ENCODE measurements around the gene STOML3. TPM values are rescaled to one million over a fixed set of nuclear protein-coding genes. Genes with fewer than 3 reads are reported as not detected.

STOML3 gene
- total and polyA plus RNA-seq, 2 of the 4 experiments (the other 2 are of a cell fraction), result not detected

- dilution Hi-C loops (cut with HindIII; ENCODE audit: low sequenced_read_pairs, unreplicated experiment), result no loop called here
- no peak overlapping the region for H4K91ac ChIP-seq (ENCODE audit: insufficient read depth, low read depth, low read length)
- CTCF ChIA-PET, result interaction anchor here (1.2 kb wide), 1 partner anchor 12 kb away, joined by 4 read pairs; no protein-coding TSS in a partner anchor
- H2AK5ac ChIP-seq (ENCODE audit: low read depth, low read length), result no peak overlapping the region
- no peaks in the 10 kb centered on the region for H3K9me3 ChIP-seq (ENCODE audit: control insufficient read depth, insufficient read depth, low read length)
- WGBS, 2 experiments (ENCODE audit: extremely low coverage in 2 of 2, insufficient read length in 1 of 2), result 80% methylated on average over 1 of the region's 4 CpGs; no CpG with 5 or more reads in 1 of the 2 experiments
- H3K9me1 ChIP-seq (ENCODE audit: insufficient read depth, low read length), result no peaks in the 10 kb centered on the region; the same call in 1 of the 2 replicates
- H4K5ac ChIP-seq (ENCODE audit: low read depth, low read length), result no peak overlapping the region
- H3K4me3 ChIP-seq (ENCODE audit: insufficient read depth, low read depth, low read length), result no peak overlapping the region
- in situ Hi-C loops (cut with MboI; ENCODE audit: low sequenced_read_pairs), result no loop called here
- H3K56ac ChIP-seq (ENCODE audit: extremely low read depth, insufficient read depth, low read length), result no peak overlapping the region
- no peak overlapping the region for H3K18ac ChIP-seq (ENCODE audit: low read depth, low read length)
- no peaks in the 10 kb centered on the region for H4K20me1 ChIP-seq (ENCODE audit: insufficient read depth, low read length)
- H3K9ac ChIP-seq (ENCODE audit: low read depth, low read length), result no peak overlapping the region
- peaks cover 4% of the 10 kb centered on the region for H3K4me1 ChIP-seq (ENCODE audit: control insufficient read depth, insufficient read depth, low read length)
- no peak overlapping the region for H3K4me2 ChIP-seq (ENCODE audit: low read depth, low read length)
- no peak overlapping the region for H2AK9ac ChIP-seq (replicated peaks; ENCODE audit: low read depth, low read length, poor library complexity)
- BruUV-seq (replicated peaks), result no TSS peak
- H2BK120ac ChIP-seq (ENCODE audit: low read depth, low read length), result no peak overlapping the region
- H2BK20ac ChIP-seq (ENCODE audit: low read depth, low read length), result no peak overlapping the region
- intact Hi-C loops (cut with micrococcal nuclease), result no loop called here
- POLR2A ChIA-PET (ENCODE audit: unreplicated experiment), result no interaction called here
- TF ChIP-seq RFX5 (IDR thresholded peaks at IDR 0.05; ENCODE audit: low read depth, low read length), result no peak
- TF ChIP-seq MXI1 (IDR thresholded peaks at IDR 0.05; ENCODE audit: borderline replicate concordance, low read depth, low read length), result no peak
- TF ChIP-seq MAFK (IDR thresholded peaks at IDR 0.05; ENCODE audit: low read depth, low read length), result no peak
- TF ChIP-seq CTCF (conservative IDR thresholded peaks at IDR 0.05; ENCODE audit: low read depth, low read length), result no peak
- no peak for TF ChIP-seq ELK1 (IDR thresholded peaks at IDR 0.05; ENCODE audit: borderline replicate concordance, low read depth, low read length)
- DNase-seq (no peak), ATAC-seq (ENCODE audit: low read depth) (no peak)
- no peak overlapping the region for H3K14ac ChIP-seq (replicated peaks; ENCODE audit: low read depth, low read length)
- no peak overlapping the region for H4K8ac ChIP-seq (ENCODE audit: low read depth in 2 of 2, low read length in 2 of 2)
- H2AFZ ChIP-seq (replicated peaks; ENCODE audit: low read length, poor library complexity), result no peak overlapping the region
- H3K36me3 ChIP-seq (ENCODE audit: control insufficient read depth, insufficient read depth, low read length), result peaks cover 17% of the 10 kb centered on the region
- no peak overlapping the region for H3K27ac ChIP-seq (ENCODE audit: insufficient read depth, low read length)
- no peak overlapping the region for H2BK5ac ChIP-seq (ENCODE audit: low read depth, low read length, poor library complexity, severe bottlenecking)
- peaks cover 0 to 2% of the 10 kb centered on the region in 2 experiments; a peak in 1 of 4 replicates for H3K79me1 ChIP-seq (ENCODE audit: low read depth in 1 of 2, low read length in 2 of 2)
- H3K23ac ChIP-seq (ENCODE audit: low read depth, low read length), result no peak overlapping the region
- no peak overlapping the region for H3K4ac ChIP-seq (ENCODE audit: low read depth, low read length)
- H2BK15ac ChIP-seq (ENCODE audit: low read depth, low read length), result no peak overlapping the region
- H3K27me3 ChIP-seq (ENCODE audit: control insufficient read depth, insufficient read depth, low read length), result no peaks in the 10 kb centered on the region
These were observed 30.3 kb upstream of the STOML3 start for GRCh38 chr13:39020853-39021462.

Data from IMR-90 (cell line).